GM18868 (cell line): ENCODE data around the gene KNDC1.
"Not testable (repeated sequence)": the region's sequence is repeated elsewhere in the genome, so short reads cannot be mapped to it uniquely, and the experiment has no call there.

Source experiments
- ATAC-seq: cut with Tn5 transposase; IDR thresholded peaks from one replicate; pipeline ENCODE4 v1.9.1; 2021; ENCODE audit warnings: mild to moderate bottlenecking, moderate library complexity; ENCODE audit not compliant: unreplicated experiment

KNDC1 gene

GRCh38 chr10:133174689-133175263 lies 14.8 kb downstream of the KNDC1 start:
- no peak for ATAC-seq

DNA sequence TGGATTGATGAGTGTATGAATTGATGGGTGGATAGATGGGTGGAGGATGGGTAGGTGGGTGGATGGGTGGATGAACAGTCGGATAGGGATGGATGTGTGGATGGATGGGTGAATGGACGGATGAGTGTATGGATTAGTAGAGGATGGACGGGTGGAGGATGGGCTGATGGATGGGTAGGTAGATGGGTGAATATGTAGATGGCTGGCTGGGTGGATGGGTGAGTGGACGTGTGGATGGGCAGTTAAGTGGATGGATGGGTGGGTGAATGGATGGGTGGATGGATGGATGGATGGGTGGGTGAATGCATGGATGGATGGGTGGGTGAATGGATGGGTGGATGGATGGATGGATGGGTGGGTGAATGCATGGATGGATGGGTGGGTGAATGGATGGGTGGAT lies 15.6 kb downstream of the KNDC1 start:
- not testable (repeated sequence) for ATAC-seq

DNA sequence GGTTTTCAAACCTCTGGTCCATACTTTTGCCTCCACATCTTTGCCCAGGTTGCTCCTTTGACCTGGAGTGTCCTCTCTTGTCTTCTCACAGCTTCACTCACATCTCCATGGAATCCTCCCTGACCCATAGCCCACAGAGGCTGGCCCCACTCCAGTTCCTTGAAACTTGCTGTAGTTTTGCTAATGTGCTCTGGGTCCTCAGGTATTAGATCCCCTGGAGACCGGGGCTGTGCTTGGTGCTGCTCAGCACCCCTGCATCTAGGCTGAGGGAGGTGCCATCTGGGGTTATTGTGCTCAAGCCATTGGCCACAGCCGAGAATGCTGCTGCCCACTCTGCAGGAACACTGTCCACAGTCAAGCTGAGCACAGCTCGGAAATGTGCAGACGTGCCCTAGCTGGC lies 16.5 kb downstream of the KNDC1 start:
- ATAC-seq = no peak

DNA sequence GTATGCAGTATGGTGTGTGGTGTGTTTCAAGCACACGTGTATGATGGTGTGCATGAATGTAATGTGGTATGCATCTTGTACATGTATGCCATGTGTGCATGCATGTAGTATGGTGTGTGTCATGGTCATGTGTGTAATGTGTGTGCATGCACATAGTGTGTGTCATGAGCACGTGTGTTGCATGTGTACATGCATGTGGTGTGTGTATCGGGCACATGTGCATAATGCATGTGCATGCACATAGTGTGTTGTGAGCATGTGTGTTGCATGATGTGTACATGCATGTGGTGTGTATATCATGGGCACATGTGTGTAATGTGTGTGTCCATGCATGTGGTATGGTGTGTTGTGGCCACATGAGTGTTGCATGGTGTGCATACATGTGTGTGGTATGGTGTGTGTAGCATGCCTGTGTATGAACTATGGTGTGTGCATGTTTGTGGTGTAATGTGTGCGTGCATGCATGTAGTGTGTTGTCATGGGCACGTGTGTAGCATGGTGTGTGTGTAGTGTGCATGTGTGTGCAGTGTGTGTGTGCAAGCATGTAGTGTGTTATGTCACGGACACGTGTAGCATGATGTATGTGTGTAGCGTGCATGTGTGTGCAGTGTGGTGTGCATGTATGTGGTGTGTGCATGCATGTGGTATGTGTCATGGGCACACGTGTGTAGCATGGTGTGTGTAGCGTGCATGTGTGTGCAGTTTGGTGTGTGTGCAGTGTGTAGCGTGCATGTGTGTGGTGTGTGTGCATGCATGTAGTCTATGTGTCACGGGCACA lies 17.6 kb downstream of the KNDC1 start:
- ATAC-seq = no peak

- ATAC-seq = no peak
Measured at GRCh38 chr10:133178357-133179127, 18.5 kb downstream of the KNDC1 start.

DNA sequence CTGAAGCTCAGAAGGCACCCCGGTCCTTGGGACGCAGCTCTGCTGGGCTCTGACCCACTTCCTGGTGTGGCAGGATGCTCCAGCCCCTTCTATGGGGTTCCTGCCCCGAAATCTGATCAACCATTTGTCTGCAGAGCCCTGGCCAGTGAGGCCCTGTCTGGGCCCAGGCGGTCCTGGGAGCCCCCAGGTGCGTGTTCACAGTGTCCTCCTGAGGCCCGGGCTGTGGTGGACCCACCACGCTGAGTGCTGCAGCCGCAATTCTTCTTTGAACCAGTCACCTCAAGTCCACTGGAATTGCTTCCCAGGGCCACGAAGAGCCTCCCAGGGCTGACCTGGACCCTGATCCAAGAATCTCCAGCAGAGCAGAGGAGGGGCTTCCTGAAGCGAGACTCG lies 19.1 kb downstream of the KNDC1 start:
- no peak for ATAC-seq

DNA sequence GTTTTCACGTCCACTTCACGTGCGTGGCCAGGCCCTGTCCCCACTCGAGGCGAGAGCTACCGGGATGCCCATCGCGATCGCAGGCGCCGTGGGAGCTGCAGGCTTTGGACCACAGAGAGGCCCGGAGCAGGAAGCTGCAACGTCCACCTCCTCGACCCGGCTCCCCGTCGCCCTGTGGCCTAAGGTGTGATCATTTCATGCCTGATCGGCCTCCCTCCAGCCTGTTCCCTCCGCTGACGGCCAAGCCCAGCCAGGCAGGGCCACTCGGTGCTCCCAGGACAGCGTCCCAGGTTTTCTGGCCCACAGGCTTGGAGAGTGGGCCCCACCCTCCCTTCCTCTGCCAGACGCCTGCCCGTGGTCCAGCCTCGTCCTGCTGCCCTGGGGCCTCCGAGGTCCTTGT lies 19.6 kb downstream of the KNDC1 start:
- no peak for ATAC-seq

DNA sequence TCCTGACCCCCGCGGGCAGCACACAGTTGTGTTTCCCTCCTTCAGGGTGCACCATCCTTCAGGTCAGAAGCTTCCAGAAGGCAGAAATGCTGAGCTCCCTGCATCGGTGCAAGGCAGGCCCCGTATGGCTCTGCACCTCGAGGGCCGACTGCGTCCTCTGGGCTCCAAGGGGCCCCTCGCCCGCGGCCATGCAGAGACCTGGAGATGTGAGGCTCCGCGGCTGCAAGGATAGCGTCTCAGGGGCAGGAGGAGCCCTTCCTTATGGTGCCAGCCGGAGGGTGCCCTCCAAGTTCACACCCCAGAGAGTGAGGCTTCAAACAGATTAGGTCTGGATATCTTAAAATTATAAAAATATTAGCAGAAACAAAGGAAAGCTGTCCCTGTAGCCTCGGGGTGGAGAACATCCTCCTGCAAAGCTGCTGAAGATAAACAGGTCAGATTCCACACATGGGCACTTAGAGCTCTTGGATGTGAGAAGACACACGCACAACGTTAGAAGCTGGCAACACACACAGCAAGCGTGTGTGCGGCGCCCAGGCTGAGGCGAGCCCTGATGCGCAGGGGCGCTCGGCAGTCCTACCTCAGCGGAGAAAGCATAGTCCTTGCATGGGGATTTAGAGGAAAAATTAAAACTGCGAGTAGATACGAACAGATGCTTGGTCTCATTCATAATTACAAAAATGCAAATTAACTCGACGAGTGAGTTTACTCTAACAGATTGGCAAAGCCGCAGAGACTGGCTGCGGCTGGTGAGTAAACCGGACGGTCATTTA lies 20.4 kb downstream of the KNDC1 start:
- ATAC-seq = no peak

DNA sequence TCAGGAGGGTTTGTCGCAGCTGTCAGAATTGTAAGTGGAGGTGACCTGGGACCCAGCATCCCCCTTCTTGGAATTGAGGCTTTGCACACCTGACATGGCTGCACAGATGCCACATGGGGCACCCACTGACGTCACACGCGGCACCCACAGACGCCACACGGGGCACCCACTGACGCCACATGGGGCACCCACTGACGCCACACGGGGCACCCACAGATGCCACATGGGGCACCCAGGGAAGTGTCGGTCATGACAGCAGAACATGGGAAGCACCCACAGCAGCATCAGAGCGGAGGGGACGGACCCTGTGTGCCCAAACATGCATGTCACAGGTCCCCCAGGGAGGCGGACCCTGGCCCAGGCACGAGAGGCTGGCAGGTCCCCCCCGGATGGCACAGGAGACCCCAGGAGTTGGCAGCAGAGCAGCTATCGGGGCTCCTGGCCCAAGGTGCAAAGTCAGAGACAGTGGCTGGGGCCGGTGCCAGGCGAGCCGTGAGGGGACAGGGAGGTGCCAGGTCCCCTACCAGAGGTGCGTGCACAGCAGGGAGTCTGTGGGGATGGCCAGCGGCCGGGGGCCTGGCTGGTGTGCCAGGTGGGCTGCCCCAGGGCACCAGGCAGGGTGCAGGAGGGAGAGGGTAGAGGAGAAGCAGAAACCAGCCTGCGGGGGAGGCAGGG lies 21.1 kb downstream of the KNDC1 start:
- ATAC-seq = no peak

DNA sequence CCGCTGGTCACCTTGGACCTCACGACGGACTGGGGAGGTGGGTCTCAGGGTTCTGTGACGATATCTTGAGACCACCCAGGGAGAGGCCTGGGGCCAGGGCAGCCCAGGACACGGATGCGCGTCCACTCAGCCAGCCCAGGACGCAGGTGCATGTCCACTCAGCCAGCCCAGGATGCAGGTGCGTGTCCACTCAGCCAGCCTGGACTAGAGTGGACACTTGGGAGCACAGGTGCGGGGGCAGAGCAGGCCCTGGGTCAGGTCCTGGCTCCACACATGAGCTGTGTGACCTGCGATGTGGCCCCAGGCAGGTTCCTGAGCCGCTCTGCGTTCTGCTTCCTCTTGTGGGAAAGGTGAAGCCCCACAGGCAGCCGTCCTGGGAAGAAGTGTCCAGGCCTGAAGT lies 22.2 kb downstream of the KNDC1 start:
- ATAC-seq = no peak

- ATAC-seq = no peak
Measured at GRCh38 chr10:133182791-133183645, 23.0 kb downstream of the KNDC1 start.

GRCh38 chr10:133183646-133184378 lies 23.8 kb downstream of the KNDC1 start:
- no peak for ATAC-seq

DNA sequence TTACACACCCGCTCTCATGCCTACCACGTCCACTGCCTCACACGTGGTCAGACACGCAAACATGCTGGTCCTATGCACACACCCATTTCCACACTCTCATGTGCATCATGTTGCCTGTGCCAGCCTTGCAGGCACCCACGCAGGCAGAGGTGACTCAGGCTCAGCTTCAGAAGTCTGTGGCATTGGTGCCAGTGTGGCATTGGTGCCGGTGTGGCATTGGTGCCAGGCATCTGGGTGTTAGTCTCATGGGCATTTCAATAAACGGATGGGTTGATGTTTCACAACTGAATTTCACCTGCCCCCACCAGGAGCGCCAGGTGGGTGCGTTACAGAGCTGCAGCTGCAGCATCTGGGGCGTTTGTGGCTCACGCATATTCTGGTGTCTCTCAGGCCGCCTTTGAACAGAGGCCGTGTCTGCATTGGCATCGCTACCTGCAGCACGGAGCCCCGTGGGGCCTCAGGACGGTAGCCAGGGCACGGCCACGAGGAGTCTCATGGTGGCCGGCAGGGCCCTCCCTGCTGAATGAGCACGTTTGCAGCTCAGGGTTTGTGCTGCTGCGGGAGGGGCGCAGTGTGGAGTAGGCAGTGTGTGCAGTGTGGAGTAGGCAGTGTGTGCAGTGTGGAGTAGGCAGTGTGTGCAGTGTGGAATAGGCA lies 24.7 kb downstream of the KNDC1 start:
- ATAC-seq = no peak

- ATAC-seq = no peak
Measured at GRCh38 chr10:133185421-133185820, 25.4 kb downstream of the KNDC1 start.

GRCh38 chr10:133185916-133186315 lies 25.9 kb downstream of the KNDC1 start:
- no peak for ATAC-seq

DNA sequence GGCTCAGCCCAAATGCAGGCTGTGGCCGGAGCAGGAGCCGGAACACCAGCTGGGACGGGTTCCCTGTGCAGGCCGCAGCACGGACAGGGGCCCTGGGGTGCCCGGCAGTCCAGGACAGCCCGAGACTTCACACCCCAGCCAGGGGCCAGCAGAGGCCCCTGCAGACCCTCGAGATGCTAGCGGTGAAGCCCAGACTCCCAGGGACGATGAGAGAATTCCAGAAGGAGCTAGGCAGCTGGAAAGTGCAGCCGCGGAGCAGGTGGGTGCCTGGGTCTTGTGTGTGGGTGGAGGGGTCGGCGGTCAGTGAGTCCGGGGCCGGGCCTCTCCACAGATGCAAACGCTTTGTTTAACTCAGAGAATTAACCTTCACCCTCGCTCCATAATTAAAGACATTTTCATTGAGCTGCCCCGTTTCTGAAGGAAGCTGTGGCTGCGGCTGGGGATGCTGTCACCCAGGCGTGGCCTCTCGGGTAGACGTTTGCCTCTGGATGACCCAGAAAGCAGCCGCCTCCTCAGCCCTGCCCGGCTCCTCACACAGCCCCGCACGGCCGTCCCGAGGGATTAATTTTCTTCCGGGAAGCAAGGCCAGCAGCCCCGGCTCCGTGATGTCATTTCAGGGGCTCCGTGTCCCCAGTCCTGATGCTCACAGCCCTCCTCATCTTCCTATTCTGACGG lies 26.5 kb downstream of the KNDC1 start:
- no peak for ATAC-seq

GRCh38 chr10:133187091-133187905 lies 27.3 kb downstream of the KNDC1 start:
- ATAC-seq = no peak
